Esophagus muscularis mucosa (tissue), 3 donors: ENCODE results near the gene CNGA4.

ENCODE experiments used
- POLR2A ChIP-seq: fragments of 450-650 bp; IDR thresholded peaks from one replicate; pipeline ENCODE4 v1.6.1; 2017; ENCODE audit warnings: antibody characterized with exemption, moderate library complexity, mild to moderate bottlenecking, low read depth
- TF ChIP-seq, protein P1 (sequence below), 3 experiments: fragments of 200-600 bp in 2 of 3; fragments of 450-650 bp in 1 of 3; sonication (generic) in 2 of 3; IDR thresholded peaks; one replicate each; pipeline ENCODE4 v1.5.1; 2017 to 2019; ENCODE audit warnings: antibody characterized with exemption in 3 of 3, mild to moderate bottlenecking in 2 of 3, moderate library complexity in 1 of 3

DNA sequence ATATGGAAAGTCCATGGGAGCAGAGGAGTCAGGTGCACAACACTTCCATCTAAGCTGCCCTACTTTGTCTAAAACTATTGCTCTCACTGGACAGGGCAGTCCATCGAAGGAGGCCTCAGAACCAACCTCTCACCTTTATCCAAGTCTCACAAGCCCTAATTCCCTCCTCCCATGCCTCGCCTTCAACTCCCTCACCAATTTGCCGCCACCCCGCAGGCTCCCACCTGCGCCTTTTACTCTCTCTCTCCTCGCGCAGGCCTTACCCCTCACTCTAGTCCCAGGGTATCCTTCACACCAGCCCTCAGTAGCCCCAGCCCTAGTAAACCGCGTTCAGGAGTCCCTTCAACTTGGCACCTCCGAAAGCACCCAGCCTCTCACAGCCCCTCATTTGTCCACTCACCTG lies 4.9 kb upstream of the CNGA4 start:
- no peak for TF ChIP-seq POLR2A
- TF ChIP-seq, protein P1, sequence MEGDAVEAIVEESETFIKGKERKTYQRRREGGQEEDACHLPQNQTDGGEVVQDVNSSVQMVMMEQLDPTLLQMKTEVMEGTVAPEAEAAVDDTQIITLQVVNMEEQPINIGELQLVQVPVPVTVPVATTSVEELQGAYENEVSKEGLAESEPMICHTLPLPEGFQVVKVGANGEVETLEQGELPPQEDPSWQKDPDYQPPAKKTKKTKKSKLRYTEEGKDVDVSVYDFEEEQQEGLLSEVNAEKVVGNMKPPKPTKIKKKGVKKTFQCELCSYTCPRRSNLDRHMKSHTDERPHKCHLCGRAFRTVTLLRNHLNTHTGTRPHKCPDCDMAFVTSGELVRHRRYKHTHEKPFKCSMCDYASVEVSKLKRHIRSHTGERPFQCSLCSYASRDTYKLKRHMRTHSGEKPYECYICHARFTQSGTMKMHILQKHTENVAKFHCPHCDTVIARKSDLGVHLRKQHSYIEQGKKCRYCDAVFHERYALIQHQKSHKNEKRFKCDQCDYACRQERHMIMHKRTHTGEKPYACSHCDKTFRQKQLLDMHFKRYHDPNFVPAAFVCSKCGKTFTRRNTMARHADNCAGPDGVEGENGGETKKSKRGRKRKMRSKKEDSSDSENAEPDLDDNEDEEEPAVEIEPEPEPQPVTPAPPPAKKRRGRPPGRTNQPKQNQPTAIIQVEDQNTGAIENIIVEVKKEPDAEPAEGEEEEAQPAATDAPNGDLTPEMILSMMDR (IDR thresholded peaks at IDR 0.05): no peak
